IPS DF 6.9 (cell line): ENCODE measurements around the gene TNS3.

Experiments used
- DNase-seq: peaks from one replicate; pipeline ENCODE4 v3.0.0-alpha.2; 2013; ENCODE audit warnings: low read depth, low spot score
- H3K27ac ChIP-seq: one replicate; pipeline ENCODE4 v1.5.1; 2013; ENCODE audit warnings: low read length, control low read depth
- H3K27me3 ChIP-seq: 2 replicates; pipeline ENCODE4 v1.6.1; 2013; ENCODE audit warnings: mild to moderate bottlenecking, low read length; ENCODE audit not compliant: control insufficient read depth, insufficient read depth
- H3K36me3 ChIP-seq: 2 replicates; pipeline ENCODE4 v1.6.1; 2013; ENCODE audit warnings: low read length; ENCODE audit not compliant: control insufficient read depth, insufficient read depth
- H3K4me1 ChIP-seq: 2 replicates; pipeline ENCODE4 v1.6.1; 2013; ENCODE audit warnings: low read length; ENCODE audit not compliant: control insufficient read depth, insufficient read depth
- H3K4me3 ChIP-seq: 2 replicates; pipeline ENCODE4 v1.5.1; 2013; ENCODE audit warnings: mild to moderate bottlenecking, low read length
- H3K9me3 ChIP-seq: 2 replicates; pipeline ENCODE4 v1.6.1; 2013; ENCODE audit warnings: low read length, inconsistent platforms; ENCODE audit not compliant: control insufficient read depth, insufficient read depth
- WGBS: extraction: QIAGEN DNeasy Blood & Tissue Kit; methylation state at CpG from one replicate; pipeline ENCODE4 v1.1.7; 2013; ENCODE audit warnings: mixed read lengths, missing lambda C conversion rate; ENCODE audit not compliant: insufficient read length, insufficient coverage; 5-methylcytosine and 5-hydroxymethylcytosine counted together

The TNS3 gene

GRCh38 chr7:47380325-47381133, 201.4 kb downstream of the TNS3 start:
- no peaks in the 10 kb centered on the region for H3K36me3 ChIP-seq
- H3K4me3 ChIP-seq: no peak overlapping the region
- WGBS: no CpG with 5 or more reads among the region's 15 CpGs
- DNase-seq: peak; percentile 22
- no peaks in the 10 kb centered on the region for H3K27me3 ChIP-seq
- H3K27ac ChIP-seq: no peak overlapping the region
- peaks cover 4% of the 10 kb centered on the region; the same call in 1 of the 2 replicates for H3K4me1 ChIP-seq
- H3K9me3 ChIP-seq: no peaks in the 10 kb centered on the region

- DNase-seq: peak; percentile 18
- no peaks in the 10 kb centered on the region for H3K27me3 ChIP-seq
- peaks cover 4% of the 10 kb centered on the region; the same call in 1 of the 2 replicates for H3K4me1 ChIP-seq
- H3K9me3 ChIP-seq: no peaks in the 10 kb centered on the region
- no CpG with 5 or more reads among the region's 20 CpGs for WGBS
- no peak overlapping the region for H3K4me3 ChIP-seq
- no peaks in the 10 kb centered on the region for H3K36me3 ChIP-seq
- H3K27ac ChIP-seq: no peak overlapping the region
These were observed 202.1 kb downstream of the TNS3 start for GRCh38 chr7:47379629-47380324.

DNA sequence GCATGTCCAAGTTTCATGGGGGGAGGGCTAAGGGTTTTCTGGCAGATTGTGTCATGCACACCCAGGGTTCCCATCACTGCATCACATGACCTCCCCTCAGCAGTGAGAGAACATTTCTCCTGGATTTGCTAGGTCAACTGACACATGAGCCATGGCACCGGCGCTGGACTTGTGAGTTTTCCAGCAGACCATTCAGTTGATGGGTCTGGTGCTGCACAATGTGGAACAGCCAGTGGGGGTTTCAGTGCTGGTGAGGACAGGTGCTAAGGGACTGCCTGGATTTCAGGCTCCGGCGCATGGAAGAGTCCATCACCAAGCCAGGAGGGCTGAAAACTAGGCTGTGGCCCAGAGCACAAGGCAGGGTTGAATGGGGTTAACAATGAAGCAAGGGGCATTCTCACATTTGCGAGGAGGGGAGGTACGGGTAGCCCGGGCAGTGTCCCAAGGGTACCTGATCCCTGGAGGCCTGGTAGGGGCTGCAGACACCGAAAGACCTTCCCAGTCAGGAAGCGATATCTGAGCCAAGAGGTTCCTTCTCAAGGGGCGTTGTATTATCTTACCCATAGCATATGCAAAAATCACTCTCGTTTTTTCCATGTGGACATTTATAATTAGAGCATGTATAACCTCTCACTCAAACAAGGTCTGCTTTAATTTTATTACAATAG, 203.0 kb downstream of the TNS3 start:
- Histone ChIP-seq H3K4me3 (no peak overlapping the region), H3K9me3 (no peaks in the 10 kb centered on the region), H3K27me3 (no peaks in the 10 kb centered on the region), H3K36me3 (no peaks in the 10 kb centered on the region), H3K27ac (no peak overlapping the region), H3K4me1 (peaks cover 4% of the 10 kb centered on the region; the same call in 1 of the 2 replicates)
- no CpG with 5 or more reads among the region's 11 CpGs for WGBS
- no peak for DNase-seq

DNA sequence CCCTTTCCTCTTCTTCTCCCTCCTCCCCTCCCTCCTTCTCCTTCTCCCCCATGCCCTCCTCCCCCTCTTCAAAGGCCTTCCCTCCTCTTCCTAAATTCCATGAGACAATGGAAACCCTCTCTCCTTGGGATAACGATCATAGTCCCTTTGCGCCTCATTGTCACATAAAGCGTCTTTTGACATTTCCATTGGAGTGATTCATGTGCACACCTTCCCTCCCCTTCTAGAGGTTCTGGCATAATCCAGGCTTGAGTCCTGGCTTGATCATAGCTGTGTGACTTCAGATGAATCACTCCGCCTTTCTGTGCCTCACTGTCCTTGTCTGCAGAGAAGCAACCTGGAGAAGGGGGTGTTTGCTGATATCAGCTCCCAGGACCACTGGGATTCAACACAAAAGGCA, 204.2 kb downstream of the TNS3 start:
- no peak for DNase-seq
- H3K27me3 ChIP-seq: no peaks in the 10 kb centered on the region
- no CpG with 5 or more reads among the region's 4 CpGs for WGBS
- no peaks in the 10 kb centered on the region for H3K9me3 ChIP-seq
- H3K27ac ChIP-seq: no peak overlapping the region
- peaks cover 4% of the 10 kb centered on the region for H3K4me1 ChIP-seq
- no peak overlapping the region for H3K4me3 ChIP-seq
- H3K36me3 ChIP-seq: no peaks in the 10 kb centered on the region

DNA sequence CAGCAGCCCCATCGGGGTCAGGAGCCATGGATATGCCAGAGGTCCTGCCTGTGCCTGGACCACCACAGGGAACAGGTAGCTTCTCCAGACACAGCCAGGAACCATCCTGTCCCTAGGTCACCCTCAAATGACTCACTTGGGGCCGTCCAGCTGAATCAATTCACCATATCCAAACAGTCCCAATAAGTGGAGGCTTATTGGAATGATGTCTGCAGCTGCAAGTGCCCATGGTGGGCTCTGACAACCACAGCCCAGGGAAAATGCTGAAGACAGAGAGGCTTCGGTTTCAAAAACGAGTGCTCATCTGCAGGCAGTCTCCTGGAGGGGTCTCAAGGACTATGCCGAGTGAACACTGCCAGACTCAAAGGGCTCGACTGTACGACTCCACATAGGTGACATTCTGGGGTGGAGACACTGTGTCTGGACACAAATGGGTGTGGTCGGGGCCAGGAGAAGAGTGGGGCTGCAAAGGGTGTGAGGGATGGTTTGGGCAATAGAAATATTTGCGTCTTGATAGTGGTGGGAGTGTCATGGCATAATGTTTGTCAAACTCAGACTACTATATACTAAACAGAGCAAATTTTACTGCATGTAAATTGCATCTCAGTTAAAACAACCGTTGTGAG, 204.8 kb downstream of the TNS3 start:
- Histone ChIP-seq H3K27me3 (no peaks in the 10 kb centered on the region), H3K9me3 (no peaks in the 10 kb centered on the region), H3K36me3 (no peaks in the 10 kb centered on the region), H3K4me3 (no peak overlapping the region), H3K4me1 (peaks cover 4% of the 10 kb centered on the region), H3K27ac (no peak overlapping the region)
- no CpG with 5 or more reads among the region's 10 CpGs for WGBS
- DNase-seq: no peak

GRCh38 chr7:47375121-47375938, 206.6 kb downstream of the TNS3 start:
- H3K36me3 ChIP-seq: no peaks in the 10 kb centered on the region
- no peak for DNase-seq
- H3K9me3 ChIP-seq: no peaks in the 10 kb centered on the region
- H3K27ac ChIP-seq: no peak overlapping the region
- no peaks in the 10 kb centered on the region; the same call in none of the 2 replicates for H3K4me1 ChIP-seq
- WGBS: no CpG with 5 or more reads among the region's 11 CpGs
- no peaks in the 10 kb centered on the region for H3K27me3 ChIP-seq
- H3K4me3 ChIP-seq: no peak overlapping the region

- no CpG with 5 or more reads among the region's 3 CpGs for WGBS
- H3K4me1 ChIP-seq: no peaks in the 10 kb centered on the region; the same call in 1 of the 2 replicates
These were observed 207.4 kb downstream of the TNS3 start for GRCh38 chr7:47374538-47374937.

GRCh38 chr7:47373871-47374451, 207.9 kb downstream of the TNS3 start:
- no CpG with 5 or more reads among the region's 8 CpGs for WGBS
- no peak overlapping the region for H3K4me3 ChIP-seq
- no peak for DNase-seq
- H3K27me3 ChIP-seq: no peaks in the 10 kb centered on the region
- H3K9me3 ChIP-seq: no peaks in the 10 kb centered on the region
- no peak overlapping the region for H3K27ac ChIP-seq
- no peaks in the 10 kb centered on the region for H3K36me3 ChIP-seq
- no peaks in the 10 kb centered on the region; the same call in 1 of the 2 replicates for H3K4me1 ChIP-seq

More at GRCh38 chr7:47374538-47374937, 207.4 kb downstream of the TNS3 start:
- DNase-seq: no peak
- Histone ChIP-seq H3K27me3 (no peaks in the 10 kb centered on the region), H3K36me3 (no peaks in the 10 kb centered on the region), H3K4me3 (no peak overlapping the region), H3K27ac (no peak overlapping the region), H3K9me3 (no peaks in the 10 kb centered on the region)

DNA sequence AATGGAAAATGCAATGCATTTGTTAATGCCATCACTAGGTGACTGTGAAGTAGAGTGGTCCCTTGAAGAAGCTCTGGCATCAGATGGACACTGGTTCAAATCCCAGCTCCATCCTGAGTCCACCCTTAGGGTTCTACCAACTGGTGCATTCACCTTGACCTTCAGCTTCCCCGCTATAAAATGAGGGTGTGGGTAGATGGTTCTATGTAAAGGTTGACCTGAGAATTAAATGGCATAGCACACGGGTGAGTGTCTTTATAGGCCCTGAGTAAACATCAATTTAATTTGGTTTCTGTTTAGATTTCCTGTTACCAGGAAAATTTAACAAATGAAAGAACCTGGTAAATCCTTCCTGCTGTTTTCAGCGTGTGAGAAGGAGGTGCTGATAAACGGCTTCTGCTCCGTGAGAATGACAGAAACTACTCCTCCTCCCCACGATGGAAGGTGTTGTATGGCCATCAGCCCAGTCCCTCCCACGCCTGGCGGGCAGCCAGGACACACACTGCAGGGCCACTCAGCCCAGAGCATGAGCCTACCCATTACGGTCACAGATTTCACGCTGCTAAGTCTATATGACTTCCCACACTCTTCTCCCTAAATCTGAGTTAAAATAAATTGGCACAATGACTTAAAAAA, 210.1 kb downstream of the TNS3 start:
- Histone ChIP-seq H3K4me3 (no peak overlapping the region), H3K4me1 (no peaks in the 10 kb centered on the region; the same call in 1 of the 2 replicates), H3K36me3 (no peaks in the 10 kb centered on the region), H3K27me3 (no peaks in the 10 kb centered on the region), H3K9me3 (no peaks in the 10 kb centered on the region), H3K27ac (no peak overlapping the region)
- WGBS: no CpG with 5 or more reads among the region's 10 CpGs
- DNase-seq: no peak
